CD4-positive, alpha-beta T cell (primary cell): ENCODE data around the gene ASXL3. TPM values are rescaled to one million over a fixed set of nuclear protein-coding genes. Genes with fewer than 3 reads are reported as not detected.

Experiments
- ATAC-seq: fragments of 200-7000 bp; cut with Tn5 transposase; one replicate; pipeline ENCODE4 v1.10.0; 2022; ENCODE audit warnings: mild to moderate bottlenecking; ENCODE audit not compliant: poor library complexity
- CTCF ChIA-PET: fragments of 350-600 bp; sonication (Branson Sonifier 250); formaldehyde crosslinking; loops from one replicate; lab custom pipeline; 2021; ENCODE audit warnings: antibody characterized with exemption, inconsistent platforms; lab: Charles Lee
- POLR2A ChIA-PET: fragments of 350-600 bp; sonication (Branson Sonifier 250); formaldehyde crosslinking; loops from one replicate; lab custom pipeline; 2021; ENCODE audit warnings: antibody characterized with exemption, inconsistent platforms; lab: Charles Lee
- DNase-seq, 14 experiments: peaks; one replicate each; pipeline ENCODE4 v3.0.0-alpha.2; 2013 to 2020; ENCODE audit warnings: mixed read lengths in 2 of 14
- H3K27ac ChIP-seq, 2 donors: one replicate each; pipeline versions ENCODE4 v1.5.1 to v1.7.0; 2013; ENCODE audit warnings: low read length in 2 of 2, low read depth in 1 of 2, mild to moderate bottlenecking in 1 of 2
- H3K27me3 ChIP-seq, 2 experiments: 1 replicate in 1 of 2; 2 replicates in 1 of 2; pipeline versions ENCODE4 v1.6.1 to v1.7.0; 2013; ENCODE audit warnings: low read length in 2 of 2, control low read depth in 1 of 2, mild to moderate bottlenecking in 1 of 2, moderate library complexity in 1 of 2; ENCODE audit not compliant: insufficient read depth in 2 of 2, control insufficient read depth in 1 of 2
- H3K36me3 ChIP-seq: one replicate; pipeline ENCODE4 v1.6.1; 2013; ENCODE audit warnings: low read length, control low read depth; ENCODE audit not compliant: insufficient read depth
- H3K4me1 ChIP-seq: one replicate; pipeline ENCODE4 v1.6.1; 2013; ENCODE audit warnings: low read length, control low read depth; ENCODE audit not compliant: insufficient read depth
- H3K4me3 ChIP-seq: one replicate; pipeline ENCODE4 v1.5.1; 2013; ENCODE audit warnings: mild to moderate bottlenecking, low read length, moderate library complexity
- H3K9me3 ChIP-seq, 2 experiments: 1 replicate in 1 of 2; 2 replicates in 1 of 2; pipeline versions ENCODE4 v1.6.1 to v1.7.0; 2013; ENCODE audit warnings: low read length in 2 of 2, mild to moderate bottlenecking in 2 of 2, control low read depth in 1 of 2, moderate library complexity in 1 of 2; ENCODE audit not compliant: control insufficient read depth in 1 of 2, insufficient read depth in 1 of 2
- H3K27ac Mint-ChIP-seq: one replicate; pipeline ENCODE4 v1.8.0; 2020; ENCODE audit warnings: mixed read lengths
- H3K27me3 Mint-ChIP-seq: one replicate; pipeline ENCODE4 v1.8.0; 2021; ENCODE audit warnings: mixed read lengths
- H3K36me3 Mint-ChIP-seq: one replicate; pipeline ENCODE4 v1.8.0; 2021; ENCODE audit warnings: low read depth, mixed read lengths
- H3K4me1 Mint-ChIP-seq: one replicate; pipeline ENCODE4 v1.8.0; 2021; ENCODE audit warnings: low read depth, mixed read lengths
- H3K4me3 Mint-ChIP-seq: one replicate; pipeline ENCODE4 v1.8.0; 2020; ENCODE audit warnings: mild to moderate bottlenecking, mixed read lengths
- H3K9me3 Mint-ChIP-seq: one replicate; pipeline ENCODE4 v1.8.0; 2020; ENCODE audit warnings: mixed read lengths
- intact Hi-C, 2 experiments: fragments of 100-400 bp; cut with DNase I in 1 of 2; cut with micrococcal nuclease in 1 of 2; formaldehyde crosslinking; loops; one replicate each; pipeline versions ENCODE4 v1.15.1 to v1.9.0; 2023 to 2025; cut with DNase I, micrococcal nuclease
- total RNA-seq, 174 experiments: library from RNA in 2 of 174; stranded (reverse) in 2 of 174; gene quantifications; one replicate each; pipeline ENCODE4 v1.2.3 and lab custom pipeline; 2021 to 2026
- TF ChIP-seq, protein P1 (sequence below): fragments of 200-600 bp; IDR thresholded peaks from one replicate; pipeline ENCODE4 v1.8.0; 2022; ENCODE audit warnings: antibody characterized with exemption, mild to moderate bottlenecking

The ASXL3 gene
- total RNA-seq, 2 experiments from 2014 or later, result not detected

DNA sequence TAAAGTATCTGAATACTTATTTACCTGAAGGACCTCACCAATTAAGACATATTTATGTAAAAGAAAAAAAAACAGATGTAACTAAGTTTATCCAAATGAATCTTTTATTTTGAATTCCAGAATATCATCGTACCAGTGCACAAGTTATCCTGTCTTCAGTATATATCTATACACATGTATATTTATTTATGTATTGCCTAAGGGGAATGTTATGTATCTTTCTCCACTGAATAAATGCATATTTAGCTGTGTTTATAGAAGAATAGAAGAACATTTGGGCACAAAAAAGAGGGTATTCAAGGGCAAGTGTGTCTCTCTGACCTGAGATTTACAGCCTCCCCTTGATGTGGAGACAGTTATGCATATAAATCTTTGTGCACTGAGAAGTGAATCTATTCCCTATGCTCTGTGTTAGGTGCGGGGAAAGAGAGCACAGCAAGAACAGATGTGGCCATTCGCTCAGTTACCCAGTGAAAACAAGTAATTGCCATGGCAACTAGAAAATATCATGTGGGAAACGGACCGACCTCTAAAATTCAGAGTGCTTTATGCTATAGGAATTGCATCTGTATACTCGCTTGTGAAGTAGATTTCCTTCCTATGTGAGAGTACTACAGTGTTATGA lies 39.5 kb upstream of the ASXL3 start:
- H3K27me3 Mint-ChIP-seq, result no peaks in the 10 kb centered on the region
- peaks cover 0 to 4% of the 10 kb centered on the region in 2 experiments for H3K9me3 ChIP-seq
- H3K36me3 ChIP-seq, result no peaks in the 10 kb centered on the region
- no peaks in the 10 kb centered on the region for H3K4me1 Mint-ChIP-seq
- no peak overlapping the region for H3K27ac ChIP-seq
- DNase-seq (no peak), ATAC-seq (no peak)
- H3K36me3 Mint-ChIP-seq, result no peaks in the 10 kb centered on the region
- peaks cover 13% of the 10 kb centered on the region for H3K9me3 Mint-ChIP-seq
- H3K4me3 ChIP-seq, result no peak overlapping the region
- TF ChIP-seq, protein P1, sequence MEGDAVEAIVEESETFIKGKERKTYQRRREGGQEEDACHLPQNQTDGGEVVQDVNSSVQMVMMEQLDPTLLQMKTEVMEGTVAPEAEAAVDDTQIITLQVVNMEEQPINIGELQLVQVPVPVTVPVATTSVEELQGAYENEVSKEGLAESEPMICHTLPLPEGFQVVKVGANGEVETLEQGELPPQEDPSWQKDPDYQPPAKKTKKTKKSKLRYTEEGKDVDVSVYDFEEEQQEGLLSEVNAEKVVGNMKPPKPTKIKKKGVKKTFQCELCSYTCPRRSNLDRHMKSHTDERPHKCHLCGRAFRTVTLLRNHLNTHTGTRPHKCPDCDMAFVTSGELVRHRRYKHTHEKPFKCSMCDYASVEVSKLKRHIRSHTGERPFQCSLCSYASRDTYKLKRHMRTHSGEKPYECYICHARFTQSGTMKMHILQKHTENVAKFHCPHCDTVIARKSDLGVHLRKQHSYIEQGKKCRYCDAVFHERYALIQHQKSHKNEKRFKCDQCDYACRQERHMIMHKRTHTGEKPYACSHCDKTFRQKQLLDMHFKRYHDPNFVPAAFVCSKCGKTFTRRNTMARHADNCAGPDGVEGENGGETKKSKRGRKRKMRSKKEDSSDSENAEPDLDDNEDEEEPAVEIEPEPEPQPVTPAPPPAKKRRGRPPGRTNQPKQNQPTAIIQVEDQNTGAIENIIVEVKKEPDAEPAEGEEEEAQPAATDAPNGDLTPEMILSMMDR, result no peak
- ChIA-PET POLR2A (no interaction called here), CTCF (no interaction called here)
- no peak overlapping the region for H3K4me3 Mint-ChIP-seq
- intact Hi-C loops, result no loop called here
- no peaks in the 10 kb centered on the region for H3K27me3 ChIP-seq
- H3K4me1 ChIP-seq, result no peaks in the 10 kb centered on the region
- H3K27ac Mint-ChIP-seq, result no peak overlapping the region

DNA sequence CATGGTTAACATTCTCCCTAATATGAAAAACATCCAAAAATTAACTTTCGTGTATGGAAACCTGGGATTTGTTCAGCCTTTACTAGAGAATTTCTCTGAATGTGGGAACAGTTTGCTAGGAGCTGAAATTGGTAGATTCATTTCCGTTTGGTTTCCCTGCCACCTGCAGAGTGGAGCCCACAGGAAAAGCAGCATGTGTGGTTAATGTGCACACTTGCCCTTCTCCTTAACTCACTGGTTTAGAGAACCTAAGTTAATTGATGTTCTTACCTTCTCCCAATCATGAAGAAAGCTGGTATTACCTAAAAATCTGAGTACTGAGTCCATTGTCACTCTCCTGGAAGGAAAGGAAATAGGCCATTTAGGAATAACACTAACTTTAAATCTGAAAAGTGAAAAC lies 37.6 kb upstream of the ASXL3 start:
- Mint-ChIP-seq H3K27me3 (no peaks in the 10 kb centered on the region), H3K4me3 (no peak overlapping the region), H3K36me3 (no peaks in the 10 kb centered on the region), H3K4me1 (no peaks in the 10 kb centered on the region), H3K27ac (no peak overlapping the region), H3K9me3 (peaks cover 6% of the 10 kb centered on the region)
- CTCF ChIA-PET, result no interaction called here
- TF ChIP-seq, protein P1, result no peak
- no peak overlapping the region for H3K4me3 ChIP-seq
- no peak overlapping the region for H3K27ac ChIP-seq
- DNase-seq (no peak), ATAC-seq (no peak)
- POLR2A ChIA-PET, result no interaction called here
- intact Hi-C loops, result no loop called here
- no peaks in the 10 kb centered on the region for H3K36me3 ChIP-seq
- no peaks in the 10 kb centered on the region for H3K27me3 ChIP-seq
- no peaks in the 10 kb centered on the region for H3K4me1 ChIP-seq
- H3K9me3 ChIP-seq, result no peaks in the 10 kb centered on the region

DNA sequence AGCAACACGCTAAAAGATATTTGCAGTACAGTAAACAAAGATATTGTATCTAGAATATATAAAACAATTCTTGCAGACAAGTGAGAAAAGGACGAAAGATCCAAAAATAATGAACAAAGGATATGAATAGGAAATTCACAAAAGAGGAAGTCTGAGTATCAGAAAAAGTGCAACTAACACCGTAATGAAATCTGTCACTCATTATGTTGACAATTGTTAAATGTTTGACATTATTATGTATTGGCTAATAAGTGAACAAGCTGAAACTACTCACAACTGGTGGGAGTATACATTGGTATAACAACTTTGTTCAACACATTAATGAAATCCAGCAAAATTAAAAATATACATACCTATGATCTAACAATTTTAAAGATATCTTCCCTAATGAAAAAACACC lies 36.7 kb upstream of the ASXL3 start:
- H3K9me3 Mint-ChIP-seq, result peaks cover 2% of the 10 kb centered on the region
- H3K36me3 Mint-ChIP-seq, result no peaks in the 10 kb centered on the region
- Histone ChIP-seq H3K4me3 (no peak overlapping the region), H3K27ac (no peak overlapping the region), H3K4me1 (no peaks in the 10 kb centered on the region), H3K36me3 (no peaks in the 10 kb centered on the region), H3K27me3 (no peaks in the 10 kb centered on the region), H3K9me3 (no peaks in the 10 kb centered on the region)
- no peak for ATAC-seq
- H3K4me1 Mint-ChIP-seq, result no peaks in the 10 kb centered on the region
- ChIA-PET CTCF (no interaction called here), POLR2A (no interaction called here)
- TF ChIP-seq, protein P1, result no peak
- no peak overlapping the region for H3K4me3 Mint-ChIP-seq
- H3K27ac Mint-ChIP-seq, result no peak overlapping the region
- no peak for DNase-seq
- intact Hi-C loops, result no loop called here
- no peaks in the 10 kb centered on the region for H3K27me3 Mint-ChIP-seq
